HepG2 (cell line): ENCODE measurements around the gene TRAPPC12. TPM values are rescaled to one million over a fixed set of nuclear protein-coding genes. Genes with fewer than 3 reads are reported as not detected.
A peak's percentile ranks its signal among the peaks of the same experiment; 100 is the strongest.

Source experiments
- ASH2L ChIP-seq: fragments of 300-600, 200-600 bp; sonication (generic); IDR thresholded peaks from 2 replicates; pipeline ENCODE4 v1.7.0; 2017; ENCODE audit warnings: low read depth, mild to moderate bottlenecking, moderate library complexity, mixed read lengths, low read length; ENCODE audit not compliant: insufficient read length
- CAMTA2 ChIP-seq: sonication (generic); formaldehyde crosslinking; IDR thresholded peaks from 2 replicates; pipeline ENCODE4 v1.4.0; 2020; ENCODE audit warnings: mild to moderate bottlenecking, missing genetic modification reagents, borderline replicate concordance
- HDAC1 ChIP-seq: sonication (generic); formaldehyde crosslinking; IDR thresholded peaks from 2 replicates; pipeline ENCODE4 v1.5.1; 2020; ENCODE audit warnings: mild to moderate bottlenecking, missing genetic modification reagents
- IRF2 ChIP-seq: IDR thresholded peaks from 2 replicates; pipeline ENCODE4 v1.6.1; 2018; ENCODE audit warnings: missing genetic modification reagents, missing compliant biosample characterization
- KAT7 ChIP-seq: IDR thresholded peaks from 2 replicates; pipeline ENCODE4 v1.6.1; 2018; ENCODE audit warnings: borderline replicate concordance, missing compliant biosample characterization
- KMT2A ChIP-seq: sonication (generic); formaldehyde crosslinking; IDR thresholded peaks from 2 replicates; pipeline ENCODE4 v1.4.0; 2020; ENCODE audit warnings: missing genetic modification reagents
- MBD4 ChIP-seq: IDR thresholded peaks from 2 replicates; pipeline ENCODE4 v1.6.1; 2012; ENCODE audit warnings: low read length, inconsistent platforms, borderline replicate concordance
- MIXL1 ChIP-seq: IDR thresholded peaks from 2 replicates; pipeline ENCODE4 v1.6.1; 2016
- MXD4 ChIP-seq: IDR thresholded peaks from 2 replicates; pipeline ENCODE4 v1.6.1; 2016; ENCODE audit warnings: mild to moderate bottlenecking, missing biosample characterization, missing genetic modification reagents
- PHF20 ChIP-seq: sonication (generic); formaldehyde crosslinking; IDR thresholded peaks from 2 replicates; pipeline ENCODE4 v1.5.0; 2020; ENCODE audit warnings: mild to moderate bottlenecking, missing genetic modification reagents
- RAD21 ChIP-seq: fragments of 450-650 bp; formaldehyde crosslinking; IDR thresholded peaks from 2 replicates; pipeline ENCODE4 v1.5.0; 2020; ENCODE audit warnings: mild to moderate bottlenecking
- RBAK ChIP-seq: sonication (generic); formaldehyde crosslinking; IDR thresholded peaks from 2 replicates; pipeline ENCODE4 v1.5.1; 2020; ENCODE audit warnings: mild to moderate bottlenecking, missing genetic modification reagents
- SP4 ChIP-seq: sonication (generic); formaldehyde crosslinking; IDR thresholded peaks from 2 replicates; pipeline ENCODE4 v1.8.1; 2023; ENCODE audit warnings: mild to moderate bottlenecking, missing genetic modification reagents
- SUZ12 ChIP-seq: fragments of 150-350 bp; IDR thresholded peaks from 2 replicates; pipeline ENCODE4 v1.6.1; 2014; ENCODE audit warnings: low read depth, low read length
- ZFP1 ChIP-seq: IDR thresholded peaks from 2 replicates; pipeline ENCODE4 v1.6.1; 2016
- ZNF20 ChIP-seq: sonication (generic); formaldehyde crosslinking; IDR thresholded peaks from 2 replicates; pipeline ENCODE4 v1.4.0; 2020; ENCODE audit warnings: mild to moderate bottlenecking, moderate library complexity, missing genetic modification reagents
- ZNF230 ChIP-seq: sonication (generic); formaldehyde crosslinking; IDR thresholded peaks from 2 replicates; pipeline ENCODE4 v1.4.0; 2020; ENCODE audit warnings: mild to moderate bottlenecking, missing genetic modification reagents
- ZNF430 ChIP-seq: sonication (generic); formaldehyde crosslinking; IDR thresholded peaks from 2 replicates; pipeline ENCODE4 v1.9.0; 2021; ENCODE audit warnings: mild to moderate bottlenecking, missing genetic modification reagents
- ZNF713 ChIP-seq: sonication (generic); formaldehyde crosslinking; IDR thresholded peaks from 2 replicates; pipeline ENCODE4 v1.4.0; 2020; ENCODE audit warnings: mild to moderate bottlenecking, missing genetic modification reagents
- ZNF737 ChIP-seq: sonication (generic); formaldehyde crosslinking; IDR thresholded peaks from 2 replicates; pipeline ENCODE4 v1.5.0; 2020; ENCODE audit warnings: missing genetic modification reagents, mild to moderate bottlenecking, borderline replicate concordance
- ZNF788 ChIP-seq: sonication (generic); formaldehyde crosslinking; IDR thresholded peaks from 2 replicates; pipeline ENCODE4 v1.5.0; 2020; ENCODE audit warnings: mild to moderate bottlenecking, missing genetic modification reagents, borderline replicate concordance
- polyA plus RNA-seq, 8 experiments: library from polyadenylated mRNA; depleted of rRNA in 3 of 8; stranded (reverse) in 7 of 8; unstranded in 1 of 8; fragments of >200 nt; fragmentation: Illumina TruSeq in 4 of 8; extraction: Trizol in 4 of 8; gene quantifications; 2 replicates each; pipeline versions ENCODE4 v1.2.1 to v1.2.3, GENCODE V29; 2011 to 2016; ENCODE audit warnings: low read depth in 4 of 8, missing spikeins in 1 of 8, mixed read lengths in 1 of 8; ENCODE audit not compliant: insufficient read depth in 1 of 8
- total RNA-seq, 5 experiments: library from RNA; depleted of rRNA; stranded (reverse); fragments of >200 nt; fragmentation: Illumina TruSeq; extraction: Trizol; gene quantifications; 2 replicates each; pipeline ENCODE4 v1.2.3, GENCODE V29; 2016; ENCODE audit warnings: low read depth in 1 of 5
- TF ChIP-seq, protein P1 (sequence below): sonication (generic); formaldehyde crosslinking; IDR thresholded peaks from 2 replicates; pipeline ENCODE4 v1.4.0; 2020; ENCODE audit warnings: missing genetic modification reagents, mild to moderate bottlenecking, borderline replicate concordance
- TF ChIP-seq, protein P2 (sequence below): sonication (generic); formaldehyde crosslinking; IDR thresholded peaks from 2 replicates; pipeline ENCODE4 v1.8.0; 2022; ENCODE audit warnings: missing genetic modification reagents, low read depth, mild to moderate bottlenecking, borderline replicate concordance
- TF ChIP-seq, protein P3 (sequence below): sonication (generic); formaldehyde crosslinking; IDR thresholded peaks from 2 replicates; pipeline ENCODE4 v1.5.0; 2020; ENCODE audit warnings: mild to moderate bottlenecking, missing genetic modification reagents, borderline replicate concordance
- TF ChIP-seq, protein P4 (sequence below): sonication (generic); formaldehyde crosslinking; IDR thresholded peaks from 2 replicates; pipeline ENCODE4 v1.5.1; 2020; ENCODE audit warnings: missing genetic modification reagents, mild to moderate bottlenecking, borderline replicate concordance

The TRAPPC12 gene
- total and polyA plus RNA-seq, 2 of the 13 experiments (the other 11 are each of a cell fraction or from before 2014, with no cell fraction given): 46.4 to 97.7 TPM

DNA sequence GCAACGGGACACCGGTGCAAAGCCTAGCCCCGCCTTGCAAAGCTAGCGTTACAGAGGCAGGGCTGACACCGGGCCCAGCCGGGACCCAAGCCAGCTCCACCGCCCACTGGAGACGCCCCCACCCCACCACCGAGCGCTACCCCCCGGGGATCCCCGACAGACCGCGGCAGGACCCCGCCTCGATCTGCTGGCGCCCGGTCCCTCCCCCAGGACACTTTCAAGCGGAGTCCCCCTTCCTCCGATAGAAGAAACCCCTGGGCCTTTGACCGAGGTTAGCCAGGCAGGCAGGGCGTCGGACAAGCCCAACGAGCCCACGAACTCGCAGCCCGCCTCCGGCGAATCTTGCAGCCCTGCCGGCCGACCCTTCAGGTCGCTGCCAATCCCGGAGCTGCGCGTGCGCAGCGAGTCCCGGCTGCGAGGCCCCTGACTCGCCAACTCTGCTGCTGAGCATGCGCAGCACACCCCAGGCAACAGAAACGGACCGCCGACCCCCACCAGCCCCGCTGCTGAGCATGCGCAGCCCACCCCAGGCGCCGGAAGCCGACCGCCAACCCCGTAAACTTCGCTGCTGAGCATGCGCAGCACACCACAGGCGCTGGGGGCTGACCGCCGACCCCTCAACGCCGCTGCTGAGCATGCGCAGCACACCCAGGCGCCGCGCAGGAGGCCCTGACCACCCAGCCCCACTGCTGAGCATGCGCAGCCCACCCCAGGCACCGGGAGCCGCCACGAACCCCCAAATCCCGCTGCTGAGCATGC, 139.2 kb downstream of the TRAPPC12 start (continued):
- TF ChIP-seq ASH2L (peak; percentile 51), SP4 (no peak), ZNF20 (CRISPR knock-in tag) (no peak), ZFP1 (CRISPR knock-in tag) (no peak), SUZ12 (no peak), MXD4 (CRISPR knock-in tag) (no peak; the same call in 1 of the 2 replicates), MBD4 (no peak), IRF2 (CRISPR knock-in tag) (no peak; the same call in 1 of the 2 replicates), ZNF737 (CRISPR knock-in tag) (no peak), MIXL1 (no peak), RAD21 (CRISPR knock-in tag) (peak; percentile 40), ZNF430 (CRISPR knock-in tag) (no peak), RBAK (CRISPR knock-in tag) (peak; percentile 47; the same call in 1 of the 2 replicates), HDAC1 (peak; percentile 74), KMT2A (no peak), ZNF230 (no peak), ZNF788 (CRISPR knock-in tag) (no peak), KAT7 (0 out of 2 replicates have a peak, but pooled peaks have one; percentile 67), PHF20 (CRISPR knock-in tag) (no peak), ZNF713 (CRISPR knock-in tag) (no peak), CAMTA2 (no peak; the same call in 1 of the 2 replicates)
- TF ChIP-seq, protein P1, sequence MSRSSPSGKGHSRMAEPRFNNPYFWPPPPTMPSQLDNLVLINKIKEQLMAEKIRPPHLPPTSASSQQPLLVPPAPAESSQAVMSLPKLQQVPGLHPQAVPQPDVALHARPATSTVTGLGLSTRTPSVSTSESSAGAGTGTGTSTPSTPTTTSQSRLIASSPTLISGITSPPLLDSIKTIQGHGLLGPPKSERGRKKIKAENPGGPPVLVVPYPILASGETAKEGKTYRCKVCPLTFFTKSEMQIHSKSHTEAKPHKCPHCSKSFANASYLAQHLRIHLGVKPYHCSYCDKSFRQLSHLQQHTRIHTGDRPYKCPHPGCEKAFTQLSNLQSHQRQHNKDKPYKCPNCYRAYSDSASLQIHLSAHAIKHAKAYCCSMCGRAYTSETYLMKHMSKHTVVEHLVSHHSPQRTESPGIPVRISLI (CRISPR knock-in tag): no peak
- TF ChIP-seq, protein P2, sequence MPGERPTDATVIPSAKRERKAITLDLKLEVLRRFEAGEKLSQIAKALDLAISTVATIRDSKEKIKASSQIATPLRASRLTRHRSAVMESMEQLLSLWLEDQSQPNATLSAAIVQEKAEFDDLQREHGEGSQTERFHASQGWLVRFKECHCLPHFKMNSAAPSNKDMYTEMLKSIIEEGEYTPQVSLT (CRISPR knock-in tag): no peak; the same call in 1 of the 2 replicates
- TF ChIP-seq, protein P3, sequence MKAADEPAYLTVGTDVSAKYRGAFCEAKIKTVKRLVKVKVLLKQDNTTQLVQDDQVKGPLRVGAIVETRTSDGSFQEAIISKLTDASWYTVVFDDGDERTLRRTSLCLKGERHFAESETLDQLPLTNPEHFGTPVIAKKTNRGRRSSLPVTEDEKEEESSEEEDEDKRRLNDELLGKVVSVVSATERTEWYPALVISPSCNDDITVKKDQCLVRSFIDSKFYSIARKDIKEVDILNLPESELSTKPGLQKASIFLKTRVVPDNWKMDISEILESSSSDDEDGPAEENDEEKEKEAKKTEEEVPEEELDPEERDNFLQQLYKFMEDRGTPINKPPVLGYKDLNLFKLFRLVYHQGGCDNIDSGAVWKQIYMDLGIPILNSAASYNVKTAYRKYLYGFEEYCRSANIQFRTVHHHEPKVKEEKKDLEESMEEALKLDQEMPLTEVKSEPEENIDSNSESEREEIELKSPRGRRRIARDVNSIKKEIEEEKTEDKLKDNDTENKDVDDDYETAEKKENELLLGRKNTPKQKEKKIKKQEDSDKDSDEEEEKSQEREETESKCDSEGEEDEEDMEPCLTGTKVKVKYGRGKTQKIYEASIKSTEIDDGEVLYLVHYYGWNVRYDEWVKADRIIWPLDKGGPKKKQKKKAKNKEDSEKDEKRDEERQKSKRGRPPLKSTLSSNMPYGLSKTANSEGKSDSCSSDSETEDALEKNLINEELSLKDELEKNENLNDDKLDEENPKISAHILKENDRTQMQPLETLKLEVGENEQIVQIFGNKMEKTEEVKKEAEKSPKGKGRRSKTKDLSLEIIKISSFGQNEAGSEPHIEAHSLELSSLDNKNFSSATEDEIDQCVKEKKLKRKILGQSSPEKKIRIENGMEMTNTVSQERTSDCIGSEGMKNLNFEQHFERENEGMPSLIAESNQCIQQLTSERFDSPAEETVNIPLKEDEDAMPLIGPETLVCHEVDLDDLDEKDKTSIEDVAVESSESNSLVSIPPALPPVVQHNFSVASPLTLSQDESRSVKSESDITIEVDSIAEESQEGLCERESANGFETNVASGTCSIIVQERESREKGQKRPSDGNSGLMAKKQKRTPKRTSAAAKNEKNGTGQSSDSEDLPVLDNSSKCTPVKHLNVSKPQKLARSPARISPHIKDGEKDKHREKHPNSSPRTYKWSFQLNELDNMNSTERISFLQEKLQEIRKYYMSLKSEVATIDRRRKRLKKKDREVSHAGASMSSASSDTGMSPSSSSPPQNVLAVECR: peak; percentile 68
- TF ChIP-seq, protein P4, sequence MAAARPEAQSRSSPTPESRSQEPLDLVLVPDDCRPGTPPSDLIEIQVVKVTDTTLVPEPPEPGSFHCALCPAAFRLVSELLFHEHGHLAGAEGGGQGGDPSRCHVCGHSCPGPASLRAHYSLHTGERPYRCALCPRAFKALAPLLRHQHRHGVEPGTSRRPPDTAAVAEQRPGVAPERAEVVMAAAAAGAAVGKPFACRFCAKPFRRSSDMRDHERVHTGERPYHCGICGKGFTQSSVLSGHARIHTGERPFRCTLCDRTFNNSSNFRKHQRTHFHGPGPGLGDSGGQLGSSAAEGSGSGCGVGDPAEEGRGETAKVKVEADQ: no peak; the same call in 1 of the 2 replicates
